Measurements from ENCODE around the gene SNAP91. TPM values are rescaled to one million over a fixed set of nuclear protein-coding genes. Genes with fewer than 3 reads are reported as not detected.
A peak's percentile ranks its signal among the peaks of the same experiment; 100 is the strongest.

SNAP91 gene
- total RNA-seq, 3 donors from 2014 or later (not counting 1 experiment from before 2014, with no cell fraction given): not detected

GRCh38 chr6:83546636-83547035 lies 162.3 kb downstream of the SNAP91 start:
- Mint-ChIP-seq H3K27ac (no peak overlapping the region), H3K4me1 (peaks cover 0 to 11% of the 10 kb centered on the region in 2 donors), H3K4me3 (no peak overlapping the region), H3K9me3 (peaks cover 0 to 4% of the 10 kb centered on the region in 2 donors), H3K36me3 (no peaks in the 10 kb centered on the region), H3K27me3 (ENCODE audit: low read depth in 2 of 2) (peaks cover 7 to 10% of the 10 kb centered on the region in 2 donors)
- H3K9me3 ChIP-seq (ENCODE audit: control insufficient read depth, insufficient read depth, low read length): no peaks in the 10 kb centered on the region
- DNase-seq (peak in 1 of 2 donors; percentile 14), ATAC-seq (peak; percentile 36 to 71 (median 39))
- intact Hi-C loops (cut with micrococcal nuclease): no loop called here
- 47% methylated on average over 5 of the region's 5 CpGs for WGBS (ENCODE audit: insufficient coverage)
- TF ChIP-seq CTCF (IDR thresholded peaks at IDR 0.05): no peak
- no peaks in the 10 kb centered on the region for H3K36me3 ChIP-seq (ENCODE audit: control insufficient read depth, insufficient read depth, low read length)
- H3K4me1 ChIP-seq (ENCODE audit: control insufficient read depth, insufficient read depth, low read length): peaks cover 11% of the 10 kb centered on the region
- H3K4me3 ChIP-seq (ENCODE audit: low read length): no peak overlapping the region
- no peaks in the 10 kb centered on the region for H3K27me3 ChIP-seq (ENCODE audit: control insufficient read depth, insufficient read depth, low read length)
- H3K27ac ChIP-seq (ENCODE audit: low read length): no peak overlapping the region

GRCh38 chr6:83539678-83540077 lies 169.2 kb downstream of the SNAP91 start:
- ATAC-seq: no peak
- intact Hi-C loops (cut with micrococcal nuclease): no loop called here
- no peak overlapping the region for H3K27ac Mint-ChIP-seq
- H3K9me3 ChIP-seq (ENCODE audit: control insufficient read depth, insufficient read depth, low read length): no peaks in the 10 kb centered on the region
- H3K9me3 Mint-ChIP-seq: no peaks in the 10 kb centered on the region
- no peak overlapping the region for H3K4me3 Mint-ChIP-seq
- no peak overlapping the region for H3K27ac ChIP-seq (ENCODE audit: low read length)
- H3K27me3 Mint-ChIP-seq (ENCODE audit: low read depth in 2 of 2): peaks cover 16 to 28% of the 10 kb centered on the region in 2 donors
- H3K36me3 Mint-ChIP-seq: no peaks in the 10 kb centered on the region
- no peak overlapping the region for H3K4me3 ChIP-seq (ENCODE audit: low read length)
- 78% methylated on average over 1 of the region's 4 CpGs for WGBS (ENCODE audit: insufficient coverage)
- no peak for DNase-seq
- peaks cover 3% of the 10 kb centered on the region for H3K27me3 ChIP-seq (ENCODE audit: control insufficient read depth, insufficient read depth, low read length)
- no peaks in the 10 kb centered on the region for H3K36me3 ChIP-seq (ENCODE audit: control insufficient read depth, insufficient read depth, low read length)
- TF ChIP-seq CTCF (IDR thresholded peaks at IDR 0.05): no peak
- no peaks in the 10 kb centered on the region for H3K4me1 ChIP-seq (ENCODE audit: control insufficient read depth, insufficient read depth, low read length)
- H3K4me1 Mint-ChIP-seq: peaks cover 0 to 4% of the 10 kb centered on the region in 2 donors

- no peaks in the 10 kb centered on the region for H3K36me3 Mint-ChIP-seq
- peaks cover 0 to 4% of the 10 kb centered on the region in 2 donors for H3K4me1 Mint-ChIP-seq
- intact Hi-C loops (cut with micrococcal nuclease): no loop called here
- 93% methylated on average over 3 of the region's 4 CpGs for WGBS (ENCODE audit: insufficient coverage)
- no peaks in the 10 kb centered on the region for H3K9me3 Mint-ChIP-seq
- H3K4me3 Mint-ChIP-seq: no peak overlapping the region
- peak; percentile 22 for TF ChIP-seq CTCF (IDR thresholded peaks at IDR 0.05)
- ATAC-seq: no peak
- Histone ChIP-seq H3K9me3 (ENCODE audit: control insufficient read depth, insufficient read depth, low read length) (no peaks in the 10 kb centered on the region), H3K27me3 (ENCODE audit: control insufficient read depth, insufficient read depth, low read length) (peaks cover 3% of the 10 kb centered on the region), H3K4me3 (ENCODE audit: low read length) (no peak overlapping the region), H3K36me3 (ENCODE audit: control insufficient read depth, insufficient read depth, low read length) (no peaks in the 10 kb centered on the region), H3K27ac (ENCODE audit: low read length) (no peak overlapping the region), H3K4me1 (ENCODE audit: control insufficient read depth, insufficient read depth, low read length) (no peaks in the 10 kb centered on the region)
- H3K27me3 Mint-ChIP-seq (ENCODE audit: low read depth in 2 of 2): peaks cover 13 to 28% of the 10 kb centered on the region in 2 donors
- DNase-seq: no peak
- H3K27ac Mint-ChIP-seq: no peak overlapping the region
These were observed 172.0 kb downstream of the SNAP91 start for GRCh38 chr6:83536647-83537589.

Data from natural killer cell (primary cell).